ENCODE measurements around the gene PSMB7.

- TF ChIP-seq CTCF (IDR thresholded peaks at IDR 0.05; ENCODE audit: insufficient read depth, low read depth, low read length) (no peak), EZH2 (IDR thresholded peaks at IDR 0.05; ENCODE audit: insufficient read depth, low read length) (no peak)
Measured at GRCh38 chr9:124323904-124324303, 91.3 kb downstream of the PSMB7 start.
